ENCODE measurements around the gene C4orf50. TPM values are rescaled to one million over a fixed set of nuclear protein-coding genes. Genes with fewer than 3 reads are reported as not detected.

Gene C4orf50
- total RNA-seq, 1 donor from 2014 or later = 0.49 TPM

DNA sequence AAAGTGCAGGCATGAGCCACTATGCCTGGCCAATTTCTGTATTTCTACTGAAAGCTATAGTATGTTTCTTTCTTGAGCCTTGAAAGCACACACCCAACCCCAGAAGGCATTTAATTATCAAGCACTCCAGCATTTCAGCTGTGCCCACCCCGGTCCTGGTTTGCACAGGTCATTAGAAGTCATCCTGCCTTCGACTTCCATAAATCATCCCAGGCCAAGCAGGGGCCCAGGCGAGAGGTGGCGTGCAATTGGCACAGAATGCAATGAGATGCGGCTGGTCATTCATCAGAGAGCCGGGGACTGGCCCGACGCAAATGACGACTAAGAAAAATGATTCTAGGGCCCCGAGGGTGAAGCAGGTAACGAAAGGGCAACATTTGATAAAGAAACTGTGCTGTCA is 100.6 kb downstream of the C4orf50 start:
- Histone ChIP-seq H3K4me3 (no peak overlapping the region), H3K27me3 (no peaks in the 10 kb centered on the region), H3K4me1 (no peaks in the 10 kb centered on the region), H3K9me3 (no peaks in the 10 kb centered on the region), H3K36me3 (no peaks in the 10 kb centered on the region), H3K27ac (no peak overlapping the region)
- TF ChIP-seq POLR2AphosphoS5 (IDR thresholded peaks at IDR 0.05; ENCODE audit: insufficient read depth in 1 of 2, low read depth in 1 of 2) = no peak
- no peak for TF ChIP-seq POLR2A (IDR thresholded peaks at IDR 0.05)
- TF ChIP-seq, protein P1, sequence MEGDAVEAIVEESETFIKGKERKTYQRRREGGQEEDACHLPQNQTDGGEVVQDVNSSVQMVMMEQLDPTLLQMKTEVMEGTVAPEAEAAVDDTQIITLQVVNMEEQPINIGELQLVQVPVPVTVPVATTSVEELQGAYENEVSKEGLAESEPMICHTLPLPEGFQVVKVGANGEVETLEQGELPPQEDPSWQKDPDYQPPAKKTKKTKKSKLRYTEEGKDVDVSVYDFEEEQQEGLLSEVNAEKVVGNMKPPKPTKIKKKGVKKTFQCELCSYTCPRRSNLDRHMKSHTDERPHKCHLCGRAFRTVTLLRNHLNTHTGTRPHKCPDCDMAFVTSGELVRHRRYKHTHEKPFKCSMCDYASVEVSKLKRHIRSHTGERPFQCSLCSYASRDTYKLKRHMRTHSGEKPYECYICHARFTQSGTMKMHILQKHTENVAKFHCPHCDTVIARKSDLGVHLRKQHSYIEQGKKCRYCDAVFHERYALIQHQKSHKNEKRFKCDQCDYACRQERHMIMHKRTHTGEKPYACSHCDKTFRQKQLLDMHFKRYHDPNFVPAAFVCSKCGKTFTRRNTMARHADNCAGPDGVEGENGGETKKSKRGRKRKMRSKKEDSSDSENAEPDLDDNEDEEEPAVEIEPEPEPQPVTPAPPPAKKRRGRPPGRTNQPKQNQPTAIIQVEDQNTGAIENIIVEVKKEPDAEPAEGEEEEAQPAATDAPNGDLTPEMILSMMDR (IDR thresholded peaks at IDR 0.05) = no peak
- intact Hi-C loops (cut with DNase I) = no loop called here
- no peak for DNase-seq (ENCODE audit: extremely low spot score in 2 of 2)

GRCh38 chr4:5916229-5916628 is 102.0 kb downstream of the C4orf50 start:
- TF ChIP-seq, protein P1 (IDR thresholded peaks at IDR 0.05) = no peak
- TF ChIP-seq POLR2AphosphoS5 (IDR thresholded peaks at IDR 0.05; ENCODE audit: insufficient read depth in 1 of 2, low read depth in 1 of 2) (no peak), POLR2A (IDR thresholded peaks at IDR 0.05) (no peak)
- no peak for DNase-seq (ENCODE audit: extremely low spot score in 2 of 2)
- intact Hi-C loops (cut with DNase I) = no loop called here
- Histone ChIP-seq H3K4me1 (no peaks in the 10 kb centered on the region), H3K4me3 (no peak overlapping the region), H3K36me3 (no peaks in the 10 kb centered on the region), H3K27me3 (no peaks in the 10 kb centered on the region), H3K27ac (no peak overlapping the region), H3K9me3 (peaks cover 4% of the 10 kb centered on the region)

- H3K4me3 ChIP-seq = no peak overlapping the region
- DNase-seq (ENCODE audit: extremely low spot score in 2 of 2) = no peak
- TF ChIP-seq POLR2AphosphoS5 (IDR thresholded peaks at IDR 0.05; ENCODE audit: insufficient read depth in 1 of 2, low read depth in 1 of 2) (no peak), POLR2A (IDR thresholded peaks at IDR 0.05) (no peak)
- TF ChIP-seq, protein P1 (IDR thresholded peaks at IDR 0.05) = no peak
- H3K4me1 ChIP-seq = no peaks in the 10 kb centered on the region
- H3K9me3 ChIP-seq = peaks cover 4% of the 10 kb centered on the region
- H3K27me3 ChIP-seq = no peaks in the 10 kb centered on the region
- no peak overlapping the region for H3K27ac ChIP-seq
- intact Hi-C loops (cut with DNase I) = no loop called here
- H3K36me3 ChIP-seq = no peaks in the 10 kb centered on the region
Observed at GRCh38 chr4:5913454-5913853, 104.8 kb downstream of the C4orf50 start.

- DNase-seq (ENCODE audit: extremely low spot score in 2 of 2) = no peak
Observed at GRCh38 chr4:5912614-5913019, 105.6 kb downstream of the C4orf50 start.

DNA sequence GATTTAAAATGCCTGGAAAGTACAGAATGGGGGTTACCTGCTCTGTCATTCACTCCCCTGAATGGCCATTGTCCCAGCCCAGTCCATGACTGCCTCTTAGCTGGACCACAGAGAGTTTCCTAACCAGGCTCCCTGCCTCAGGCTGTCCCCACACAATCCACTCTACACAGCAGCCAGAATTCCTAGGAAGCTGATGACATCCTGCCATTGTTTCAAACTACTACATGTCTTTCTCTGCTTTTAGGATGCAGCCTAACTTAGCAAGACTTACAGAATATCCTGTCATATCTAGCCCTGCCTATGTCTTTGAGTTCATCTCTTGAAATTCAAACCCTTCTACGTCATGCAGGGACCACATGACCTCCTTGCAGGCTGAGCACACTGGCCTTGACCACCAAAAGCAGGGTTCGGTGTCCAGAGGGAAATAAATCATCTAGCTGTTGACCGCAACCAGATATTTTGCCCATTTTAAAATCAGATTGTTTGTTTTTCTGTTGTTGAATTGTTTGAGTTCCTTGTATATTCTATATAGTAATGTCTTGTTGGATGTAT is 109.3 kb downstream of the C4orf50 start:
- no peaks in the 10 kb centered on the region for H3K4me1 ChIP-seq
- no peaks in the 10 kb centered on the region for H3K36me3 ChIP-seq
- peaks cover 4% of the 10 kb centered on the region for H3K9me3 ChIP-seq
- no peak overlapping the region for H3K27ac ChIP-seq
- TF ChIP-seq POLR2AphosphoS5 (IDR thresholded peaks at IDR 0.05; ENCODE audit: insufficient read depth in 1 of 2, low read depth in 1 of 2) = no peak
- TF ChIP-seq POLR2A (IDR thresholded peaks at IDR 0.05) = no peak
- TF ChIP-seq, protein P1 (IDR thresholded peaks at IDR 0.05) = no peak
- H3K4me3 ChIP-seq = no peak overlapping the region
- DNase-seq (ENCODE audit: extremely low spot score in 2 of 2) = no peak
- intact Hi-C loops (cut with DNase I) = no loop called here
- no peaks in the 10 kb centered on the region for H3K27me3 ChIP-seq

More at GRCh38 chr4:5912614-5913019, 105.6 kb downstream of the C4orf50 start:
- Histone ChIP-seq H3K27ac (no peak overlapping the region), H3K36me3 (no peaks in the 10 kb centered on the region), H3K27me3 (no peaks in the 10 kb centered on the region), H3K4me3 (no peak overlapping the region), H3K4me1 (no peaks in the 10 kb centered on the region), H3K9me3 (peaks cover 4% of the 10 kb centered on the region)
- intact Hi-C loops (cut with DNase I) = no loop called here
- no peak for TF ChIP-seq POLR2A (IDR thresholded peaks at IDR 0.05)
- TF ChIP-seq POLR2AphosphoS5 (IDR thresholded peaks at IDR 0.05; ENCODE audit: insufficient read depth in 1 of 2, low read depth in 1 of 2) = no peak
- TF ChIP-seq, protein P1 (IDR thresholded peaks at IDR 0.05) = no peak

Data from vagina (tissue), 2 donors.